ENCODE measurements around the gene GNB5.

Gene GNB5

GRCh38 chr15:52143873-52144272 is 47.3 kb downstream of the GNB5 start:
- no peak for DNase-seq (ENCODE audit: low read depth in 3 of 3)

GRCh38 chr15:52140646-52141045 is 50.5 kb downstream of the GNB5 start:
- DNase-seq (ENCODE audit: low read depth in 3 of 3): no peak

- DNase-seq (ENCODE audit: low read depth in 3 of 3): peak; percentile 29 to 74 (median 63)
Observed at GRCh38 chr15:52139599-52140462, 51.4 kb downstream of the GNB5 start.

- no peak for DNase-seq (ENCODE audit: low read depth in 3 of 3)
Observed at GRCh38 chr15:52137432-52138357, 53.5 kb downstream of the GNB5 start.

- no peak for DNase-seq (ENCODE audit: low read depth in 3 of 3)
Observed at GRCh38 chr15:52136442-52136980, 54.7 kb downstream of the GNB5 start.

GRCh38 chr15:52134502-52135144 is 56.6 kb downstream of the GNB5 start:
- DNase-seq (ENCODE audit: low read depth in 3 of 3): no peak

- no peak for DNase-seq (ENCODE audit: low read depth in 3 of 3)
Observed at GRCh38 chr15:52133510-52134220, 57.5 kb downstream of the GNB5 start.

GRCh38 chr15:52132066-52132465 is 59.1 kb downstream of the GNB5 start:
- no peak for DNase-seq (ENCODE audit: low read depth in 3 of 3)

- DNase-seq (ENCODE audit: low read depth in 3 of 3): no peak
Observed at GRCh38 chr15:52128568-52128967, 62.6 kb downstream of the GNB5 start.

GRCh38 chr15:52124270-52124880 is 66.8 kb downstream of the GNB5 start:
- no peak for DNase-seq (ENCODE audit: low read depth in 3 of 3)

GRCh38 chr15:52121896-52122295 is 69.3 kb downstream of the GNB5 start:
- DNase-seq (ENCODE audit: low read depth in 3 of 3): no peak

- no peak for DNase-seq (ENCODE audit: low read depth in 3 of 3)
Observed at GRCh38 chr15:52121006-52121405, 70.2 kb downstream of the GNB5 start.

GRCh38 chr15:52120488-52120887 is 70.7 kb downstream of the GNB5 start:
- no peak for DNase-seq (ENCODE audit: low read depth in 3 of 3)

- DNase-seq (ENCODE audit: low read depth in 3 of 3): no peak
Observed at GRCh38 chr15:52118969-52119749, 72.0 kb downstream of the GNB5 start.

GRCh38 chr15:52117549-52117948 is 73.6 kb downstream of the GNB5 start:
- DNase-seq (ENCODE audit: low read depth in 3 of 3): no peak

GRCh38 chr15:52115598-52116427 is 75.4 kb downstream of the GNB5 start:
- no peak for DNase-seq (ENCODE audit: low read depth in 3 of 3)

GRCh38 chr15:52114261-52115055 is 76.7 kb downstream of the GNB5 start:
- no peak for DNase-seq (ENCODE audit: low read depth in 3 of 3)

- no peak for DNase-seq (ENCODE audit: low read depth in 3 of 3)
Observed at GRCh38 chr15:52113708-52114107, 77.5 kb downstream of the GNB5 start.
